Measurements from ENCODE around the gene PTPRN2. TPM values are rescaled to one million over a fixed set of nuclear protein-coding genes. Genes with fewer than 3 reads are reported as not detected.

Gene PTPRN2
- total and polyA plus RNA-seq, 2 of the 8 experiments (the other 6 are each of a cell fraction or from before 2014, with no cell fraction given) = 2.6 to 4.5 TPM

DNA sequence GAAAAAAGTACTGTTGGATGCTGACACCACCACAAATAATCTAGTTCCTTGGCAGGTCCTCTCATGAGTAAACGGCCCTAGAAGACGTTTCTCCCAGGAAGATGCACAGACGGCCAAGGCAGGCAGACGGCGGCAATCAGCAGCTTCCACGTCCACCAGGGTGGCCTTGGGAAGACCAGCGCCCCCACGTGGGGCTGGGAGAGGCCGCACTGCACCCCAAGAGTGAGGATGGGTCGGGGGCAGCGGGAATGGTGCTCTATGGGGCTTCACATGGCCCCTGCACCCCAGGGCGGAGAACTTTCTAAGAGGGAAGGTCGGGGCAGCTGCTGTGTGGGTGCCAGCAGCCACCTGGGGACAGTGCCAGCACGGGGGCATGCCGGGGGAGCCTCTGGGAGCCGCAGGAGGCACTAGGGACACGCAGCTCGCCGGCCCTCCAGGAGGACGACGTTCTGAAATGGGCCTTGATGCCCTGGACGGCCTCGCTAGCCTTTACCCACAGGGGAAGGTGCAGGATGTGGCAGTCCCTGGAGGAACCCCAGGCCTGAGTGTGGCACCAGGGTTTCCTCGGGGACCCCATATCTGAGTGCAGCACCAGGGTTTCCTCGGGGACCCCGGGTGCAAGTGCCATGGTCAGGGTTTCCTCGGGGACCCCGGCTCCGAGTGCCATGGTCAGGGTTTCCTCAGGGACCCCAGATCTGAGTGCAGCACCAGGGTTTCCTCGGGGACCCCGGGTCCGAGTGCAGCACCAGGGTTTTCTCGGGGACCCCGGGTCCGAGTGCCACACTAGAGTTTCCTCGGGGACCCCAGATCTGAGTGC lies 710.9 kb downstream of the PTPRN2 start (continued):
- TF ChIP-seq NANOG (IDR thresholded peaks at IDR 0.05; ENCODE audit: insufficient read depth, low read depth, low read length, poor library complexity, severe bottlenecking) (peak; percentile 6), POU5F1 (IDR thresholded peaks at IDR 0.05; ENCODE audit: low read depth, low read length) (no peak), BACH1 (IDR thresholded peaks at IDR 0.05; ENCODE audit: low read length) (no peak), CREB1 (IDR thresholded peaks at IDR 0.05) (no peak)
- TF ChIP-seq, protein P1, sequence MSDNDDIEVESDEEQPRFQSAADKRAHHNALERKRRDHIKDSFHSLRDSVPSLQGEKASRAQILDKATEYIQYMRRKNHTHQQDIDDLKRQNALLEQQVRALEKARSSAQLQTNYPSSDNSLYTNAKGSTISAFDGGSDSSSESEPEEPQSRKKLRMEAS (IDR thresholded peaks at IDR 0.05) = 0 out of 2 replicates have a peak, but pooled peaks have one; percentile 9
- TF ChIP-seq, protein P2, sequence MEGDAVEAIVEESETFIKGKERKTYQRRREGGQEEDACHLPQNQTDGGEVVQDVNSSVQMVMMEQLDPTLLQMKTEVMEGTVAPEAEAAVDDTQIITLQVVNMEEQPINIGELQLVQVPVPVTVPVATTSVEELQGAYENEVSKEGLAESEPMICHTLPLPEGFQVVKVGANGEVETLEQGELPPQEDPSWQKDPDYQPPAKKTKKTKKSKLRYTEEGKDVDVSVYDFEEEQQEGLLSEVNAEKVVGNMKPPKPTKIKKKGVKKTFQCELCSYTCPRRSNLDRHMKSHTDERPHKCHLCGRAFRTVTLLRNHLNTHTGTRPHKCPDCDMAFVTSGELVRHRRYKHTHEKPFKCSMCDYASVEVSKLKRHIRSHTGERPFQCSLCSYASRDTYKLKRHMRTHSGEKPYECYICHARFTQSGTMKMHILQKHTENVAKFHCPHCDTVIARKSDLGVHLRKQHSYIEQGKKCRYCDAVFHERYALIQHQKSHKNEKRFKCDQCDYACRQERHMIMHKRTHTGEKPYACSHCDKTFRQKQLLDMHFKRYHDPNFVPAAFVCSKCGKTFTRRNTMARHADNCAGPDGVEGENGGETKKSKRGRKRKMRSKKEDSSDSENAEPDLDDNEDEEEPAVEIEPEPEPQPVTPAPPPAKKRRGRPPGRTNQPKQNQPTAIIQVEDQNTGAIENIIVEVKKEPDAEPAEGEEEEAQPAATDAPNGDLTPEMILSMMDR (IDR thresholded peaks at IDR 0.05; ENCODE audit: control extremely low read depth in 1 of 3, insufficient read depth in 1 of 3, low read depth in 1 of 3, low read length in 3 of 3) = peak; percentile 72 to 90 (median 79)

Data from H1 (cell line).